GM12875 (cell line): ENCODE results near the gene SYT7.
A peak's percentile ranks its signal among the peaks of the same experiment; 100 is the strongest.

Experiments
- H3K4me3 ChIP-seq: one replicate; pipeline ENCODE4 v1.5.1; 2011; ENCODE audit warnings: low read depth, low read length, control low read depth
- CTCF ChIP-seq: IDR thresholded peaks from 2 replicates; pipeline ENCODE4 v1.5.1; 2011; ENCODE audit warnings: low read depth, mild to moderate bottlenecking, control low read depth, inconsistent platforms, low read length, moderate library complexity, borderline replicate concordance; ENCODE audit not compliant: insufficient read depth

SYT7 gene

GRCh38 chr11:61581030-61581928, at the start of gene SYT7:
TSS of gene SYT7 (minus strand) at chr11:61581076. CDS start at chr11:61580820, 256 bp downstream.
- peak; percentile 16; the same call in 1 of the 2 replicates for TF ChIP-seq CTCF

GRCh38 chr11:61630089-61630488, 49.2 kb upstream of the SYT7 start:
- no peak overlapping the region for H3K4me3 ChIP-seq
- no peak for TF ChIP-seq CTCF

More at GRCh38 chr11:61581030-61581928, at the start of gene SYT7:
- H3K4me3 ChIP-seq, result peak within 1 kb of the TSS; percentile 21

GRCh38 chr11:61629082-61629833, 48.4 kb upstream of the SYT7 start:
- H3K4me3 ChIP-seq, result no peak overlapping the region
- no peak for TF ChIP-seq CTCF

DNA sequence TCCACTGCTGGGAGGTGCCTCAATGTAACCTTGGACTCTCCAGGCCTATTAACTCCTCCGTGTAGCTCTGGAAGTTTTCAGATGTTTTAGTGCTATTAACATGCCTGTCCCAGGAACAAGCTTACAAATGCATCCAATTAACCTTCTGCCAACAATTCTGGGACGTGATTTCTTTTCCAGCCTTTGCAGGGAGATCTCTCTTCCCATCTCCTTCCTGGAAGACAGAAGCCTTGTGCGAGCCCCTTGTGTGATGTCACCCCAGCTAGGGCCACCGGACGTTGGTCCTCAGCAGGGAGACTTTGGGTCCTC, 47.7 kb upstream of the SYT7 start:
- no peak overlapping the region for H3K4me3 ChIP-seq
- TF ChIP-seq CTCF, result no peak

DNA sequence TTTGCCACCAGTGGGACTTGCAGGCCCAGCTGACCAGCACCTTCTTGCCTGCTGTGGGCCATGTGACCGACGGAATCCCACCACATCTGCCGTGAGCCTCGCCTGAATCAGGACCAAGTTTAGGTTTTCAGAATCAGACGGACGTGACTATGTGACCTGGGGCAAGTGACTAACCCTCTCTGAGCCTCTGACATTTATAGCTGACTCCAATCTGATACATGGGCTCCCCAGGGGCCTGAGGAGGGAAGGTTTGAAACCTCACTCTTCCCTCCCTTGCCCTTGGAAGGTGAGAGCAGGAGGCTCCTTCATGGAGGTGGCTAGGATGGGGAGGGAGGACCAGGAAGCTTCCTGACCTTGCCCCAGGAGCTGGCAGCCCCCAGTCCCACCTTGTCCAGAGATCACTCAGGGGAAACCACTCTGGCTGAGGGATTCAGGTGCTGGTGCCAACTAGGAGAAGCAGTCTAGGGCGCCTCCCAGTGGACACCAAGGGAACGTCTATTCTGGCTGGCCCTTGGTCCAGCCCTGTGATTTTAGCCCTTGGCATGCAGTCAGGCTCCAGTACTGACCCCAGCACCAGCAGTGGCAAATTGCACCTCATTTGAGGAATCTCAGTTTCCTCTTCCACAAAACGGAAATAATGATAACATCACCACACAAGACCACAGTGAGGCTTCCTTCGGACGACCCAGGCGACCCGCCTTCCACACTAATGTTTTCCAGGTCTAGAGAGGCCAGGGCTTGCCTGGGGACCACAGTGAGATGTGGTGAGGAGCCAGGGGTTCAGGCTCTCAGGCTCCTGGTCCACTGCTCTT, 47.2 kb upstream of the SYT7 start:
- TF ChIP-seq CTCF, result peak; percentile 79
- no peak overlapping the region for H3K4me3 ChIP-seq

- TF ChIP-seq CTCF, result no peak
- H3K4me3 ChIP-seq, result no peak overlapping the region
Measured at GRCh38 chr11:61626580-61627380, 45.9 kb upstream of the SYT7 start.
